Measurements from ENCODE around the gene PCAT6.
"Not testable (repeated sequence)": the region's sequence is repeated elsewhere in the genome, so short reads cannot be mapped to it uniquely, and the experiment has no call there.

- TF ChIP-seq CTCF, POLR2A (IDR thresholded peaks at IDR 0.05): not testable (repeated sequence)
Measured at GRCh38 chr1:202829223-202829622, 18.5 kb downstream of the PCAT6 start.

Data from testis (tissue), 2 donors.